GM23338 (cell line): ENCODE results near the gene TRMT2A. TPM values are rescaled to one million over a fixed set of nuclear protein-coding genes. Genes with fewer than 3 reads are reported as not detected.
"Not testable (repeated sequence)": the region's sequence is repeated elsewhere in the genome, so short reads cannot be mapped to it uniquely, and the experiment has no call there.

Experiments
- ATAC-seq: fragments of 200-7000 bp; cut with Tn5 transposase; 3 replicates; pipeline ENCODE4 v1.9.1; 2020
- DNase-seq: peaks from one replicate; pipeline ENCODE4 v3.0.0-alpha.2; 2015; ENCODE audit warnings: low spot score
- H2AFZ ChIP-seq: fragments of 200-600 bp; sonication (generic); 2 replicates; pipeline ENCODE4 v1.8.0; 2016; ENCODE audit warnings: antibody characterized with exemption, mild to moderate bottlenecking, moderate library complexity
- H3F3A ChIP-seq: fragments of 200-600 bp; sonication (generic); replicated peaks from 2 replicates; pipeline ENCODE4 v1.8.0; 2017; ENCODE audit warnings: antibody characterized with exemption, mixed run types, low read depth
- H3K27ac ChIP-seq: fragments of 200-600 bp; sonication (generic); 2 replicates; pipeline ENCODE4 v1.6.1; 2016; ENCODE audit warnings: low read depth
- H3K27me3 ChIP-seq: fragments of 200-600 bp; sonication (generic); 2 replicates; pipeline ENCODE4 v1.8.0; 2016; ENCODE audit warnings: mild to moderate bottlenecking, mixed run types, moderate library complexity; ENCODE audit not compliant: insufficient read depth
- H3K36me3 ChIP-seq: fragments of 200-600 bp; sonication (generic); 2 replicates; pipeline ENCODE4 v1.8.0; 2016; ENCODE audit warnings: mild to moderate bottlenecking; ENCODE audit not compliant: insufficient read depth
- H3K4me1 ChIP-seq: fragments of 200-600 bp; sonication (generic); 2 replicates; pipeline ENCODE4 v1.8.0; 2016; ENCODE audit warnings: mild to moderate bottlenecking, moderate library complexity; ENCODE audit not compliant: insufficient read depth
- H3K4me2 ChIP-seq: fragments of 200-600 bp; sonication (generic); 2 replicates; pipeline ENCODE4 v1.7.1; 2017; ENCODE audit warnings: mixed run types
- H3K4me3 ChIP-seq: fragments of 200-600 bp; sonication (generic); 2 replicates; pipeline ENCODE4 v1.6.1; 2016; ENCODE audit warnings: mixed run types
- H3K79me2 ChIP-seq: fragments of 200-600 bp; sonication (generic); replicated peaks from 2 replicates; pipeline ENCODE4 v1.8.0; 2017; ENCODE audit warnings: mild to moderate bottlenecking; ENCODE audit not compliant: insufficient read depth
- H3K9me2 ChIP-seq: fragments of 200-600 bp; sonication (generic); 2 replicates; pipeline ENCODE4 v1.8.0; 2017; ENCODE audit not compliant: insufficient read depth
- H4K20me1 ChIP-seq: fragments of 200-600 bp; sonication (generic); replicated peaks from 2 replicates; pipeline ENCODE4 v1.8.0; 2017; ENCODE audit warnings: mild to moderate bottlenecking; ENCODE audit not compliant: insufficient read depth
- H3K27ac Mint-ChIP-seq: 2 replicates; pipeline ENCODE4 v1.8.0; 2020; ENCODE audit warnings: inconsistent platforms, mild to moderate bottlenecking, moderate library complexity, mixed read lengths
- H3K27me3 Mint-ChIP-seq: 3 replicates; pipeline ENCODE4 v1.8.0; 2022; ENCODE audit warnings: low read depth, mild to moderate bottlenecking, moderate library complexity, mixed read lengths, inconsistent platforms; ENCODE audit not compliant: insufficient read depth, poor library complexity
- H3K36me3 Mint-ChIP-seq: 3 replicates; pipeline ENCODE4 v1.8.0; 2021; ENCODE audit warnings: low read depth, mild to moderate bottlenecking, inconsistent platforms, moderate library complexity, mixed read lengths
- H3K4me1 Mint-ChIP-seq: 3 replicates; pipeline ENCODE4 v1.8.0; 2020; ENCODE audit warnings: mild to moderate bottlenecking, inconsistent platforms, mixed read lengths
- H3K4me3 Mint-ChIP-seq: 3 replicates; pipeline ENCODE4 v1.8.0; 2021; ENCODE audit warnings: moderate library complexity, mild to moderate bottlenecking, inconsistent platforms, mixed read lengths
- H3K9me3 Mint-ChIP-seq: 3 replicates; pipeline ENCODE4 v1.8.0; 2020; ENCODE audit warnings: moderate library complexity, mild to moderate bottlenecking, inconsistent platforms, mixed read lengths
- CREB1 ChIP-seq: fragments of 250-450 bp; sonication (Bioruptor Pico); IDR thresholded peaks from 2 replicates; pipeline ENCODE4 v1.5.0; 2020; ENCODE audit warnings: low read depth, mild to moderate bottlenecking, moderate library complexity
- CTCF ChIP-seq, 2 experiments: fragments of 200-600 bp in 1 of 2; sonication (generic) in 1 of 2; conservative IDR thresholded peaks; 2 replicates each; pipeline versions ENCODE4 v1.5.1 to v1.6.1; 2016 to 2017; ENCODE audit warnings: antibody characterized with exemption in 2 of 2, low read depth in 2 of 2, mild to moderate bottlenecking in 2 of 2, moderate library complexity in 1 of 2
- ETS1 ChIP-seq: IDR thresholded peaks from 2 replicates; pipeline ENCODE4 v1.6.1; 2016; ENCODE audit warnings: antibody characterized with exemption
- EZH2 ChIP-seq: fragments of 200-600 bp; sonication (generic); IDR thresholded peaks from one replicate; pipeline ENCODE4 v1.8.0; 2017; ENCODE audit warnings: antibody characterized with exemption, mild to moderate bottlenecking, low read depth; ENCODE audit not compliant: unreplicated experiment
- EZH2phosphoT487 ChIP-seq: fragments of 200-600 bp; sonication (generic); IDR thresholded peaks from one replicate; pipeline ENCODE4 v1.8.1; 2018; ENCODE audit warnings: antibody characterized with exemption; ENCODE audit not compliant: unreplicated experiment
- JUNB ChIP-seq: IDR thresholded peaks from one replicate; pipeline ENCODE4 v1.6.1; 2016; ENCODE audit warnings: antibody characterized with exemption; ENCODE audit not compliant: unreplicated experiment
- NANOG ChIP-seq: IDR thresholded peaks from 2 replicates; pipeline ENCODE4 v1.6.1; 2016; ENCODE audit warnings: antibody characterized with exemption, borderline replicate concordance
- POLR2AphosphoS5 ChIP-seq: IDR thresholded peaks from 2 replicates; pipeline ENCODE4 v1.6.1; 2016; ENCODE audit warnings: antibody characterized with exemption, low read depth
- REST ChIP-seq: IDR thresholded peaks from one replicate; pipeline ENCODE4 v1.6.1; 2018; ENCODE audit warnings: antibody characterized with exemption; ENCODE audit not compliant: unreplicated experiment
- STAT1 ChIP-seq: IDR thresholded peaks from one replicate; pipeline ENCODE4 v1.6.1; 2016; ENCODE audit warnings: antibody characterized with exemption; ENCODE audit not compliant: unreplicated experiment
- ZNF114 ChIP-seq: fragments of 250-450 bp; sonication (Bioruptor Pico); IDR thresholded peaks from 2 replicates; pipeline ENCODE4 v1.5.0; 2020; ENCODE audit warnings: mild to moderate bottlenecking, moderate library complexity
- ZNF331 ChIP-seq: fragments of 250-450 bp; sonication (Bioruptor Pico); IDR thresholded peaks from 2 replicates; pipeline ENCODE4 v1.5.0; 2020; ENCODE audit warnings: low read depth, mild to moderate bottlenecking, moderate library complexity
- ZNF462 ChIP-seq: fragments of 250-450 bp; sonication (Bioruptor Pico); IDR thresholded peaks from 2 replicates; pipeline ENCODE4 v1.5.0; 2020; ENCODE audit warnings: mild to moderate bottlenecking, moderate library complexity
- polyA plus RNA-seq: library from polyadenylated mRNA; unstranded; fragments of >200 nt; fragmentation: Nextera tagmentation; extraction: Ambion mirVana; gene quantifications from 2 replicates; pipeline ENCODE4 v1.2.1, GENCODE V29; 2016
- total RNA-seq: library from RNA; depleted of rRNA; stranded (reverse); fragments of >200 nt; shearing (Covaris generic); gene quantifications from 2 replicates; pipeline ENCODE4 v1.2.3, GENCODE V29; 2014

The TRMT2A gene
- total and polyA plus RNA-seq, 2 experiments from 2014 or later = 41.3 to 61.3 TPM

- H3K27me3 ChIP-seq = no peaks in the 10 kb centered on the region
- no peak overlapping the region for H3K4me3 Mint-ChIP-seq
- H3K27ac ChIP-seq = no peak overlapping the region
- H3K79me2 ChIP-seq = no peaks in the 10 kb centered on the region
- H3K9me3 Mint-ChIP-seq = no peaks in the 10 kb centered on the region
- no peak for DNase-seq
- H3K9me2 ChIP-seq = no peaks in the 10 kb centered on the region
- H3K4me2 ChIP-seq = no peak overlapping the region
- H3K27ac Mint-ChIP-seq = no peak overlapping the region
- H3K36me3 Mint-ChIP-seq = no peaks in the 10 kb centered on the region
- no peaks in the 10 kb centered on the region for H3K4me1 ChIP-seq
- no peak for TF ChIP-seq ZNF114 (CRISPR knock-in tag)
- TF ChIP-seq ZNF462 = no peak
- TF ChIP-seq REST = no peak
- TF ChIP-seq STAT1 = no peak
- no peak for TF ChIP-seq CREB1 (CRISPR knock-in tag)
- TF ChIP-seq CTCF (conservative IDR thresholded peaks at IDR 0.05; ENCODE audit: low read depth in 2 of 2) = no peak
- TF ChIP-seq EZH2phosphoT487 = no peak
- no peak for TF ChIP-seq EZH2
- TF ChIP-seq ZNF331 = no peak
- no peak for TF ChIP-seq JUNB
- TF ChIP-seq POLR2AphosphoS5 = no peak
- no peak for TF ChIP-seq NANOG
- TF ChIP-seq ETS1 = no peak
- no peak for ATAC-seq
- H2AFZ ChIP-seq = no peak overlapping the region
- no peaks in the 10 kb centered on the region for H3F3A ChIP-seq
- H4K20me1 ChIP-seq = no peaks in the 10 kb centered on the region
- no peaks in the 10 kb centered on the region for H3K36me3 ChIP-seq
- H3K27me3 Mint-ChIP-seq = peaks cover 7% of the 10 kb centered on the region
- no peak overlapping the region for H3K4me3 ChIP-seq
- no peaks in the 10 kb centered on the region for H3K4me1 Mint-ChIP-seq
Measured at GRCh38 chr22:20068640-20069039, 48.4 kb downstream of the TRMT2A start.

GRCh38 chr22:20067384-20067682 is 49.7 kb downstream of the TRMT2A start:
- not testable (repeated sequence) for DNase-seq, H3K27me3 ChIP-seq, H2AFZ ChIP-seq, H4K20me1 ChIP-seq, H3K4me3 ChIP-seq, H3K4me1 Mint-ChIP-seq, H3K36me3 ChIP-seq, H3K27ac ChIP-seq, H3K9me3 Mint-ChIP-seq, H3K27me3 Mint-ChIP-seq, H3K4me3 Mint-ChIP-seq, H3K4me1 ChIP-seq, H3K27ac Mint-ChIP-seq, ATAC-seq, H3K36me3 Mint-ChIP-seq, H3K9me2 ChIP-seq, H3F3A ChIP-seq, H3K4me2 ChIP-seq, H3K79me2 ChIP-seq
